Stimulated activated CD4-positive, alpha-beta T cell treated with anti-CD3 and anti-CD28 coated beads, Interleukin-4, amount 100 ng/mL, for 48 hours (primary cell): ENCODE data around the gene SREBF1.

Experiments used
- DNase-seq, 2 donors: peaks; one replicate each; pipeline ENCODE4 v3.0.0-alpha.2; 2020; ENCODE audit warnings: low read depth in 2 of 2

Gene SREBF1

GRCh38 chr17:17836818-17837379 lies at the start of gene SREBF1:
Gene SREBF1 (minus strand): TSS chr17:17836986. CDS start chr17:17836817, 169 bp downstream.
- DNase-seq: peak; percentile 62 to 66

DNA sequence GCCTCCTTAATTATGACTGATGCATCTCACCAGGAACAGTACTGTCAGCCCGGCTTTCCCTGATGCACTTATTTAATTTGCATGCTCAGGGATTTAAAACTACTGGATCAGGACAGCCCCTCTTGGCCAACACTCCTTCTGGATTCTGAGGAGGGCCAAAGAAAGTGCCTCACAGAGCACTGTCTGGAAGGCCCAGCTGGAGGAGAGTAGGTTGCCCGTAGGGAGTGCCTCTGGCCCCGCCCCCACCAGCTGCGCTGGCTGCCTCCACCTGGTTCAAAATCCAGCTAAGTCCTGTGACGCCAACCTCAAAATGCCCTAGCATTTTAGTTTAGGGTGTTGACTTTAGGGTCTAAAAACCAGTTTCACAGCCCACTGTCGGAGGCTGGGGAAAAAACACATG lies 49.4 kb upstream of the SREBF1 start:
- no peak for DNase-seq

GRCh38 chr17:17884391-17885357 lies 47.9 kb upstream of the SREBF1 start:
- no peak for DNase-seq

GRCh38 chr17:17883801-17884200 lies 47.0 kb upstream of the SREBF1 start:
- DNase-seq: no peak

DNA sequence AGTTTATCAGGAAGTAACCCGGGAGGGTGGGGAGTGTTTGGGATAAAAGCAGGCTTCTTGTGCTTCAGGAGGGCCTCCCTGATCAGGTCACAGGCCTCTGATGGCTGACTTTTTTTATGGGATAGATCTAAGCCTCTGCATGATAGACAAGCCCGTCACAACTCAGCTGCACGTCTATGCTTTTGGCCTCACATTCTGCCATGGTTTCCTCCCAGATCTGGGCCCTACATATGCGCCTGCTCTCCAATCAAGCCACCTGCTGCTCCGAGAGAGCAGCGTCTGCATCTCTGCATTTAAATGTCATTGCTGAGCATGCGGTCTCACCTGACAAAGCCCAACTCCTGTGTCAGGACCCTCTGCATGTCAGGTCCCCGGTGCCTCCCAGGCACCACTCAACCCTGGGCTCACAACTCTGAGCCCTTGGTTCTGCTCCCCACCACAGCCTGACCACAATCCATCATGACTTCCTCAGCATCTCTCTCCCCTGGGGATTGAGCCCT lies 45.3 kb upstream of the SREBF1 start:
- no peak for DNase-seq

DNA sequence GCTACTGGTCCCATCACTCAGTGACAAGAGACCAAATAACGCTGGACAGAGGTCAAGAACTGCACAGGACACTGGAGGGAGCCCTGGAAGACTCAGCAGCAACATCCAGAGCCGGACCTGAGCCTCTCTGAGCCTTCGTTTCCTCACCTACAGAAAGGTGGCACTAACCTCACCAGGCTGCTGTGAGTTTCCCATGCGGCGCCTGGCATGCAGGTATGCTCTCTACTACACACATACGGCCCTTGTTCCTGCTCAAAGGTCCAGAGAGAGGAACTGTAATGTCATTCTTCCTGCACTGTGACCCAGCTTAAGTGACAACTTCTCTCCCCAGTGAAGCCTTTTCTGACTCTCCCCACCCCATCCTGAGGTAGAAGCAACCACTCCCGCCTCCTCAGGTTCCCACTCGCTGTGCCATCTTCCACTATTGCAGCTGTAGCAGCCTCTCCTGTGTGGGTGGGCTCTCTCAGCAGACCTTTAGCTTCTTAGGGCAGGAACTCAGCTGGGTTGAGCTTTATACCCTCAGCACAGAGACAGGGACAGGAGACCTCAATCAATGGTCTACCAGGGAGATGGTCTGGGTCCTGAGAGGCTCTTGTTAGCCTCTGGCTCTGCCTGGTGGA lies 43.9 kb upstream of the SREBF1 start:
- no peak for DNase-seq

DNA sequence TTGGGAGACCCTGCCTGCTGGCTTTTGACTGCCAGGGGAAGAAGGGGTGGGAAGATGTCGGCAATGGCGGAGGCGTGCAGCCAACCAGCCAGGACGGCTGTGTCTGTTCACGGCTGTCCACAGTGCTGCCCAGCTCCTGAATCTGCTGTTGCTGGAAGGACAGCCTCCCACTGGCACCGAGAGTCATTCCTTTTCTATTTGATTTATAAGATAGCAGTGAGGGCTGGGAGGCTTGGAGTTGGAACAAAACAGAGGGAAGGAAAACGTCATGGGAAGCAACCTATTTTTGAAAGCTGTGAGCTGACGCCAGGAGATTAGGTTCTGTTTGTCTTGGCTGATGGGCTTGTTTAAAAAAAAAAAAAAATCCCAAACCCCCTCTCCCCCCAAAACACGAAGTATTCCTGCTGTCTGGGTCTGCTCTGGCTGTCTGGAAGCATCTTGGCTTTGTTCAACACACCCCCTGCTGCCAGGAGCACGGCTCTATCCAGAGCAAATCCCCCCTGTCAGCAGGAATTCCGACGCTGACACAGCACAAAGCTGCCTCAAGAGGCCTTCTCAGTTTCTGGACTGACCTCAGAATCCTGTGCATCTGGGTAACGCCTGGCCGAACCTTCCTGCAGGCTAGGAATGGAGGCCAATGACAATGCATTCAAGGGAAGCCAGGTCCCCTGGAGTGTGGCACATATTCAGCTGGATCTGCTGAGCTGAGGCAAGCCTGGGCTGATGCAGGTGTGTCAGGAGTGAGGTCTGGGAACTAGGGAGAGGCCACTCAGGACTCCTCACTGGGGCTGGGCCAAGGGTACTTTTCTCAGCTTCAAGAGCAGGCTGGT lies 41.0 kb upstream of the SREBF1 start:
- DNase-seq: no peak

GRCh38 chr17:17876959-17877528 lies 40.3 kb upstream of the SREBF1 start:
- no peak for DNase-seq

- DNase-seq: no peak
These were observed 37.7 kb upstream of the SREBF1 start for GRCh38 chr17:17874478-17874877.

DNA sequence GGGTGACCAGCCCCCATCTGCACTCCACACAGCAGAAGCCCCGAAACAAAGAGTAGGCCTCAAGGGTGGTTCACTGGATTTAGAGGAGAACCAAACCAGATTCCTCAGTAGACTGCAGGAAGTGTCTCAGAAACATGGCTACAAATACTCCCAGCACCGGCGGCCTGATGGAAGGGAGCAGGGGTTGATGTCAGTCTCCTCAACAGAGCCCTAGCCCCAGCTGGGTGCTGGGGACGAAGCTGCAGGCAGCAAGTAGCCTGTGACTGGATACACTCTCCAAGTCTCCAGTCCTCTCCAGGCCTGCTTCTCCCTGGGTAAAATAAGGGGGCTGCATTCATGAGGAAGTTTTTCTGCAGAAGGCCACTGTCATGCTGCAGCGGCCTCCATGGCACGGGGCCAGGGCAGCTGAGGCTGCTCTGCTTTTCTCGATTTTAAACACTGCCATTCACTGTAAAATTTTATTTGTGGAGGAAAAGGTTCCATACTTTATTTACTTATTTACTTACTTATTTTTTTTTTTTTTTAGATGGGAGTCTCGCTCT lies 36.7 kb upstream of the SREBF1 start:
- DNase-seq: no peak

DNA sequence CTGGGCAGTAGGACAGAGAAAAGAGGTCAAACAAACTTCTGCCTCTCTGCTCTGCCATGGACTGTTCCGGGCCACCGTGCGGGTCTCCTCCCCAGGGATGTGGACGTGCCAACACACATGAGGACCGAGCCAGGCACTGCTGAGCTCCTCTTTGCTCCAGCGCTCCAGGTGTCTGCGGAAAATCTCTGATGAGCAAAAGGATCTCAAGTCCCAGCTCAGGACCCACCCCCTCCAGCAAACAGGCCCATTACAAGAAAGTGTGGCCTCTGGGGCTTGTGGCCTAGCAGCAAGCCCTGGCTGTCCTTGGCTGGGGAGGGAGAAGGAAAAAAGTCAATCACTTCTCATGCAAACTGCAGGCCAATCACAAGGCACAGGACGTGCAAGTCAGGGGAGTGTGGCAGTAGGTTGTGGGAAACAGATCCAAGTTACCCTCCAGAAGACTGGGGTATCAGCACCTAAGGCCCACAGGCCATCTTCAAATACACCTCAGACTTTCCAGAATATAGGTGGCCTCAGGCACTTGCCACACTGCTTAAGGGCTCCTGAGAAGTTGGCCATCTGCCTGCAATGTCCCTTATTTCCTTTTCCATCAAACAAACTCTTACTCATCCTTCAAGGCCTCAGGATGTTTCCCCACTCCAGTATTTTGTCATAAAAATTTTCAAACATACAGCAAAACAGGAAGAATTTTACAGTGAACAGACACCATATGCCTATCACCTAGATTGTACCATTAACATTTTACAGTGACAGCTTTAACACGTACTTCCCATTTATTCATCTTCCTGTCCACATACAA lies 36.0 kb upstream of the SREBF1 start:
- DNase-seq: no peak

DNA sequence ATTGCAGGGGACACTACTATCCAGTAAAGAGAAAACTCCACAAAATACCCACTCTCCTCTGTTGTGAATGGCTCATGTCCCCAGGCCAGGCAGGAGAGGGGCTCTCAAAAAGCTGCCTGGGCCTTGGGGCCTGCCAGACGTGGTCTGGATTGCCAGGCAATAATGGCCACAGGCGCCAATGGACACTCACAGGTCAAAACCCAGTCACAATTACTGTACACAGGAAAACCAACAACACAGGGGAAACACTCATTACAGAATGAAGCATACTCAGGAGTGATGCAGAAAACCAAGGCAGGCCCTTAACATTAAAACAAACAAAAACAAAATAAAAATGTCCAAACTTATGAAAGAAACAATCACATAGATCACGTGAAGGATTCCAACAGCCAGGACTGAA lies 35.1 kb upstream of the SREBF1 start:
- DNase-seq: no peak

GRCh38 chr17:17870247-17870646 lies 33.5 kb upstream of the SREBF1 start:
- no peak for DNase-seq

- DNase-seq: no peak
These were observed 32.1 kb upstream of the SREBF1 start for GRCh38 chr17:17868641-17869522.

DNA sequence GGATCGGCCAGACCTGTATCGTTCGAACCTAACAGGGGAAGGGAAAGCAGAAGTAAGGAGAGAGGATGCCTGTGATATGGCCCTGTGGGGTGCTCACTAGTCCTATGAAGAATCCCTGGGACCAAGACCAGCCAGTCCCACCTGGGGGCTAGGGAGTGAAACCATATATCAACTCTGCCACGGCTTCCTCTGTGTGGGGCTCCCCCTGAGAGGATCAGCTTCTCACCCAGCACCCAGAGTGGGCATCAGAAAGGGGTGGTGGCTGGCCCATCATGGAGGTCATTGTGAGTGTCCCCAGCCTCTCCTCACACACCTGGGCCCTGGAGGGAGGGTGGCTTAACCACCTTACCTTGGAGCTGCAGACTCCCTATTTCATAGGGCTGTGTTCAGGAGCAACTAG lies 30.1 kb upstream of the SREBF1 start:
- DNase-seq: no peak

- no peak for DNase-seq
These were observed 29.6 kb upstream of the SREBF1 start for GRCh38 chr17:17866425-17866824.

- no peak for DNase-seq
These were observed 28.2 kb upstream of the SREBF1 start for GRCh38 chr17:17865035-17865434.

DNA sequence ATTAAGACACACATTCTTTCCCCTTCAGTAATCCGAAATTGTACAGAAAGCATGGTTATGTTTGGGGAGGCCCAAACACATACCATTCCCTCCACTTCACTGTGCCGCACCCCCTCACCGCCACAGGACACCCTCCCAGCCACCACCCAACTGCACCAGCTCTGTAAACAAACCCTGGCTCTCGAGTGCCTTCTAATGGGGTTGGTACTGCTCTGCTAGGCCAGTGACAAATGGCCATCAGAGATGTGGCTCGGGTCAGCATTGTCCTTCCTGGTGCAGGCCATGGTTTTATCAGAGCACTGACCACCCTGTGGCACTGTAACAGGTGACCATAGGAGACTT lies 24.0 kb upstream of the SREBF1 start:
- no peak for DNase-seq
